Right lobe of liver (tissue), 6 donors: ENCODE measurements around the gene NMNAT2. TPM values are rescaled to one million over a fixed set of nuclear protein-coding genes. Genes with fewer than 3 reads are reported as not detected.

Source experiments
- ATAC-seq, 4 donors: fragments of 200-7000 bp; cut with Tn5 transposase; one replicate each; pipeline ENCODE4 v1.9.1; 2020; ENCODE audit warnings: mild to moderate bottlenecking in 4 of 4, moderate library complexity in 4 of 4
- DNase-seq, 3 donors: peaks; one replicate each; pipeline ENCODE4 v3.0.0-alpha.2; 2020
- H3K27ac ChIP-seq, 3 donors: fragments of 200-600 bp; one replicate each; pipeline ENCODE4 v1.8.0; 2022
- H3K27me3 ChIP-seq, 2 donors: fragments of 200-600 bp; one replicate each; pipeline ENCODE4 v1.8.0; 2022
- H3K36me3 ChIP-seq, 4 donors: fragments of 200-600 bp; sonication (generic) in 1 of 4; one replicate each; pipeline versions ENCODE4 v1.5.1 to v1.8.0; 2017 to 2022; ENCODE audit warnings: control low read depth in 1 of 4
- H3K4me1 ChIP-seq, 4 donors: fragments of 200-600 bp; sonication (generic) in 1 of 4; one replicate each; pipeline versions ENCODE4 v1.5.1 to v1.8.0; 2017 to 2022; ENCODE audit warnings: control low read depth in 1 of 4
- H3K4me3 ChIP-seq, 3 donors: fragments of 200-600 bp; one replicate each; pipeline ENCODE4 v1.8.0; 2022
- H3K9me3 ChIP-seq, 4 donors: fragments of 200-600 bp; sonication (generic) in 1 of 4; one replicate each; pipeline versions ENCODE4 v1.5.1 to v1.8.0; 2017 to 2022; ENCODE audit warnings: control low read depth in 1 of 4
- CTCF ChIP-seq, 4 donors: fragments of 200-600 bp in 3 of 4; fragments of 450-650 bp in 1 of 4; IDR thresholded peaks; one replicate each; pipeline versions ENCODE4 v1.5.1 to v1.8.0; 2016 to 2022; ENCODE audit warnings: antibody characterized with exemption in 4 of 4, mild to moderate bottlenecking in 2 of 4
- POLR2A ChIP-seq: fragments of 450-650 bp; IDR thresholded peaks from one replicate; pipeline ENCODE4 v1.6.1; 2017; ENCODE audit warnings: antibody characterized with exemption, mild to moderate bottlenecking
- WGBS: methylation state at CpG from one replicate; pipeline ENCODE4 v1.1.6; 2018; ENCODE audit warnings: low coverage, low lambda C conversion rate; ENCODE audit not compliant: insufficient coverage; ENCODE audit errors: missing lambda C conversion rate; 5-methylcytosine and 5-hydroxymethylcytosine counted together
- intact Hi-C, 2 donors: fragments of 100-400 bp; cut with DNase I; formaldehyde crosslinking; loops; one replicate each; pipeline versions ENCODE4 v1.11.2 to v1.14.1; 2022
- total RNA-seq, 6 experiments: library from RNA; depleted of rRNA in 2 of 6; stranded (reverse); fragments of >200 nt in 2 of 6; fragmentation: NEBNext Ultra II Directional in 3 of 6; extraction: Animal tissue kit (Norgen Biotek cat#: 25700) in 3 of 6; gene quantifications; one replicate each; pipeline versions ENCODE4 v1.1.0 to v1.2.4, GENCODE V29; 2016 to 2023
- donor health status: DM: no; HTN: yes; CAD: no.
- donor health status: DM: no; HTN: no; CAD: no.
- donor health status: DM: no; HTN: no; CAD: no.
- donor health status: DM: no; HTN: yes; CAD: no.
- donor health status: DM: no; HTN: yes; CAD: no.

Gene NMNAT2
- total RNA-seq, 6 experiments from 2014 or later = 0.06 to 0.07 (median 0.06) TPM; not detected in 3

DNA sequence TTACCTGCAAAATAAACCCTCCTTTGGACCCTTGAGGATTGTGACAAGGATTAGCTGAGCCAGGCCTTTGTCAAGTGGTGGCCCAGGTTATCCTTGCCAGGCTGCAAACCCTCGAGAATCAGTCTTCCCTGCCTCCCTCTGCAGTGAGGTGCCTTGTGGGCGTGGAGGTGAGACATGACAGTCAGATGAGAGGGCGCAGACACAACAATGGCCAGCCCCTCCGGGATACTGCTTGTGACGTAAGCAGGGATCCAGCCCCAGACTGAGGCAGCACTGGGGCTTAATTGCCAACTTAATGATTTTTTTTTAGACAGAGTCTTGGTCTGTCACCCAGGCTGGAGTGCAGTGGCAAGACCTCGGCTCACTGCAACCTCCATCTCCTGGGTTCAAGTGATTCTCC is 127.6 kb downstream of the NMNAT2 start:
- no peaks in the 10 kb centered on the region for H3K4me1 ChIP-seq
- H3K27me3 ChIP-seq = no peaks in the 10 kb centered on the region
- no peak for TF ChIP-seq POLR2A
- TF ChIP-seq CTCF (IDR thresholded peaks at IDR 0.05) = no peak
- no peak for DNase-seq
- WGBS = no CpG with 5 or more reads among the region's 6 CpGs
- H3K27ac ChIP-seq = no peak overlapping the region
- no peaks in the 10 kb centered on the region for H3K9me3 ChIP-seq
- ATAC-seq = no peak
- H3K36me3 ChIP-seq = no peaks in the 10 kb centered on the region
- H3K4me3 ChIP-seq = no peak overlapping the region
- intact Hi-C loops = no loop called here

DNA sequence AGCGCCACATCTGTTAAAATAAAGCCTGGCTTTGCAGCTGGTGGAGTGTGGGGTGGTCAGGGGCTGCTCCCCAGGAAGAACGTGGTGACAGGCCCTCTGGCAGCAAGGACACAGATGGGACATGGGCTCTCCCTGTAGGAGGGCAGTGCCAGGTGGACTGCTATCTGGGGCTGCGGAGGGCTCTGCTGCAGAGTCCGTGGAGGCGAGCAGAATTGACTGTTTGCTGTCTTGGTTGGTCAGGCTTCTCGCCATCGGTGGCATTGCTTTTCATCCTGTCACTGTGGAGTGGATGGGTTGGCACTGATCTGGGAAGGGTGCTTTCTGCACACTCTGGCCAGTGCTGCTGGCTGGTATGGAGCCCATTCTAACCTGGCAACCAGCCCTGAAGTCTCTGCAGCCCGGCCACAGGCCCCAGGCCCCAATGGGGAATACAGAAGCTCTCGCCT is 129.1 kb downstream of the NMNAT2 start:
- WGBS = no CpG with 5 or more reads among the region's 9 CpGs
- Histone ChIP-seq H3K27me3 (no peaks in the 10 kb centered on the region), H3K4me1 (no peaks in the 10 kb centered on the region), H3K27ac (no peak overlapping the region), H3K9me3 (no peaks in the 10 kb centered on the region), H3K4me3 (no peak overlapping the region), H3K36me3 (no peaks in the 10 kb centered on the region)
- intact Hi-C loops = no loop called here
- TF ChIP-seq POLR2A = no peak
- TF ChIP-seq CTCF (IDR thresholded peaks at IDR 0.05) = no peak
- DNase-seq = no peak
- ATAC-seq = no peak

- H3K9me3 ChIP-seq = no peaks in the 10 kb centered on the region
- no peak overlapping the region for H3K27ac ChIP-seq
- no peaks in the 10 kb centered on the region for H3K27me3 ChIP-seq
- no peaks in the 10 kb centered on the region for H3K4me1 ChIP-seq
- ATAC-seq = no peak
- WGBS = 94% methylated on average over 2 of the region's 2 CpGs
- no peaks in the 10 kb centered on the region for H3K36me3 ChIP-seq
- TF ChIP-seq POLR2A (no peak), CTCF (IDR thresholded peaks at IDR 0.05) (no peak)
- H3K4me3 ChIP-seq = no peak overlapping the region
- DNase-seq = no peak
- intact Hi-C loops = no loop called here
Measured at GRCh38 chr1:183288583-183288982, 129.6 kb downstream of the NMNAT2 start.

DNA sequence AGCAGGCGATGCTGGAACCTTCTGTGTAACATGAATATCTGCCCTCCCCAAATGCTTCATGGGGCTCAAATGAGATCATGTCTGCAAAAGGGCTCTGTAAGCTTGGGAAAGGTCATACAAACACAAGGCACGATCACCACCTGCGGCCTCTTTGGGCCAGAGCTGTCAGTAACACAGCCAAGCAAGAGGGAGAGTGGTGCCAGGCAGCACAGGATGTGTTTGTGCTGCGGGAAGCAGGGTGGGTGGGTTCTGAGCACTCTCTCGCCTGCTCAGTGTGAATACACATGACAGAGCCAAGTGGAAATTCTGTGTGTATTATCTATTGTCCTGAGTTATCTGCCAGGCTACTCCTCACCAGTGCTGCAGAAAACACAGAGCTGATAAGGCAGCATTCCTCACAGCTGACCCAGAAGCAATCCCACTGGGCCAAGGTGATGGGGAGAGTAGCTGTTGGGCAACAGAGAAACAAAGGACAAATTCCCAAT is 130.9 kb downstream of the NMNAT2 start:
- H3K9me3 ChIP-seq = no peaks in the 10 kb centered on the region
- no peak overlapping the region for H3K27ac ChIP-seq
- H3K36me3 ChIP-seq = no peaks in the 10 kb centered on the region
- TF ChIP-seq CTCF (IDR thresholded peaks at IDR 0.05) = no peak
- DNase-seq = no peak
- WGBS = 68% methylated on average over 3 of the region's 5 CpGs
- no peaks in the 10 kb centered on the region for H3K27me3 ChIP-seq
- intact Hi-C loops = no loop called here
- ATAC-seq = peak; percentile 30 to 47 (median 42)
- H3K4me3 ChIP-seq = no peak overlapping the region
- H3K4me1 ChIP-seq = no peaks in the 10 kb centered on the region

GRCh38 chr1:183285746-183286145 is 132.4 kb downstream of the NMNAT2 start:
- no peaks in the 10 kb centered on the region for H3K9me3 ChIP-seq
- H3K36me3 ChIP-seq = no peaks in the 10 kb centered on the region
- no peak for DNase-seq
- H3K4me1 ChIP-seq = no peaks in the 10 kb centered on the region
- no peak overlapping the region for H3K4me3 ChIP-seq
- 60% methylated on average over 4 of the region's 4 CpGs for WGBS
- H3K27ac ChIP-seq = no peak overlapping the region
- no peaks in the 10 kb centered on the region for H3K27me3 ChIP-seq
- no peak for TF ChIP-seq CTCF (IDR thresholded peaks at IDR 0.05)
- TF ChIP-seq POLR2A = no peak
- ATAC-seq = no peak
- intact Hi-C loops = no loop called here
